ENCODE measurements around the gene USP20. TPM values are rescaled to one million over a fixed set of nuclear protein-coding genes. Genes with fewer than 3 reads are reported as not detected.

The USP20 gene
- total RNA-seq, 1 experiment from 2014 or later, result 16.8 TPM

GRCh38 chr9:129900263-129901027 is 65.2 kb downstream of the USP20 start:
- no peak for DNase-seq (ENCODE audit: low read depth, low spot score)
- Histone ChIP-seq H3K4me1 (ENCODE audit: control insufficient read depth in 1 of 2, insufficient read depth in 2 of 2, low read length in 2 of 2) (peaks cover 0 to 5% of the 10 kb centered on the region in 2 experiments; a peak in 2 of 4 replicates), H3K9ac (ENCODE audit: low read length) (no peak overlapping the region), H3K9me2 (ENCODE audit: insufficient read depth) (no peaks in the 10 kb centered on the region), H3K79me2 (ENCODE audit: insufficient read depth, low read length) (no peaks in the 10 kb centered on the region), H3K9me3 (ENCODE audit: control insufficient read depth in 1 of 2, insufficient read depth in 1 of 2, low read depth in 1 of 2, low read length in 2 of 2) (no peaks in the 10 kb centered on the region), H2AFZ (ENCODE audit: low read depth, low read length, poor library complexity, severe bottlenecking) (no peak overlapping the region), H3K36me3 (ENCODE audit: control insufficient read depth in 1 of 2, insufficient read depth in 2 of 2, low read length in 2 of 2) (no peaks in the 10 kb centered on the region; a peak in 1 of 4 replicates), H3K27me3 (ENCODE audit: insufficient read depth, low read length) (no peaks in the 10 kb centered on the region), H4K20me1 (ENCODE audit: insufficient read depth) (no peaks in the 10 kb centered on the region), H3K4me3 (replicated peaks in 1 of 2; ENCODE audit: low read depth in 1 of 2, low read length in 2 of 2) (no peak overlapping the region), H3K27ac (ENCODE audit: low read depth, low read length) (no peak overlapping the region), H3K4me2 (ENCODE audit: low read length) (no peak overlapping the region)
- TF ChIP-seq EGR1 (IDR thresholded peaks at IDR 0.05; ENCODE audit: low read depth), result no peak
- no peak for TF ChIP-seq POLR2AphosphoS5 (IDR thresholded peaks at IDR 0.05; ENCODE audit: low read depth, low read length)
- TF ChIP-seq, protein P1, sequence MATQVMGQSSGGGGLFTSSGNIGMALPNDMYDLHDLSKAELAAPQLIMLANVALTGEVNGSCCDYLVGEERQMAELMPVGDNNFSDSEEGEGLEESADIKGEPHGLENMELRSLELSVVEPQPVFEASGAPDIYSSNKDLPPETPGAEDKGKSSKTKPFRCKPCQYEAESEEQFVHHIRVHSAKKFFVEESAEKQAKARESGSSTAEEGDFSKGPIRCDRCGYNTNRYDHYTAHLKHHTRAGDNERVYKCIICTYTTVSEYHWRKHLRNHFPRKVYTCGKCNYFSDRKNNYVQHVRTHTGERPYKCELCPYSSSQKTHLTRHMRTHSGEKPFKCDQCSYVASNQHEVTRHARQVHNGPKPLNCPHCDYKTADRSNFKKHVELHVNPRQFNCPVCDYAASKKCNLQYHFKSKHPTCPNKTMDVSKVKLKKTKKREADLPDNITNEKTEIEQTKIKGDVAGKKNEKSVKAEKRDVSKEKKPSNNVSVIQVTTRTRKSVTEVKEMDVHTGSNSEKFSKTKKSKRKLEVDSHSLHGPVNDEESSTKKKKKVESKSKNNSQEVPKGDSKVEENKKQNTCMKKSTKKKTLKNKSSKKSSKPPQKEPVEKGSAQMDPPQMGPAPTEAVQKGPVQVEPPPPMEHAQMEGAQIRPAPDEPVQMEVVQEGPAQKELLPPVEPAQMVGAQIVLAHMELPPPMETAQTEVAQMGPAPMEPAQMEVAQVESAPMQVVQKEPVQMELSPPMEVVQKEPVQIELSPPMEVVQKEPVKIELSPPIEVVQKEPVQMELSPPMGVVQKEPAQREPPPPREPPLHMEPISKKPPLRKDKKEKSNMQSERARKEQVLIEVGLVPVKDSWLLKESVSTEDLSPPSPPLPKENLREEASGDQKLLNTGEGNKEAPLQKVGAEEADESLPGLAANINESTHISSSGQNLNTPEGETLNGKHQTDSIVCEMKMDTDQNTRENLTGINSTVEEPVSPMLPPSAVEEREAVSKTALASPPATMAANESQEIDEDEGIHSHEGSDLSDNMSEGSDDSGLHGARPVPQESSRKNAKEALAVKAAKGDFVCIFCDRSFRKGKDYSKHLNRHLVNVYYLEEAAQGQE (IDR thresholded peaks at IDR 0.05; ENCODE audit: low read depth), result no peak
- no peak for TF ChIP-seq FOSL1 (IDR thresholded peaks at IDR 0.05; ENCODE audit: low read depth)
- RAD21 ChIA-PET (ENCODE audit: low non-redundant PET in 1 of 2, low total read pairs in 2 of 2, uncharacterized antibody in 2 of 2, unreplicated experiment in 2 of 2), result no interaction called here
- BruUV-seq (replicated peaks), result no TSS peak
- no peak for ATAC-seq
- intact Hi-C loops (cut with micrococcal nuclease), result no loop called here
- CTCF ChIA-PET, result no interaction called here
- POLR2A ChIA-PET, result no interaction called here

Measured in HCT116 (cell line).